HEK293 (cell line): ENCODE measurements around the gene HERC3.

Experiments
- CTCF ChIA-PET: fragments of 350-600 bp; formaldehyde crosslinking; extraction: SDS; loops from one replicate; lab custom pipeline; 2021; ENCODE audit warnings: antibody characterized with exemption; lab: Yijun Ruan, JAX
- POLR2A ChIA-PET: fragments of 300-600 bp; formaldehyde crosslinking; extraction: SDS; loops from one replicate; lab custom pipeline; 2020; ENCODE audit warnings: antibody characterized with exemption, inconsistent platforms; lab: Yijun Ruan, JAX
- H3K27ac ChIP-seq: fragments of 200-500 bp; sonication (Bioruptor generic); 2 replicates; pipeline ENCODE4 v1.5.1; 2014; ENCODE audit warnings: low read depth, low read length, control low read depth, inconsistent platforms; ENCODE audit errors: extremely low read depth
- H3K36me3 ChIP-seq, 2 experiments: fragments of 200-500 bp in 1 of 2; sonication (Bioruptor generic) in 1 of 2; 1 replicate in 1 of 2; 2 replicates in 1 of 2; pipeline ENCODE4 v1.5.1; 2014 to 2017; ENCODE audit warnings: inconsistent platforms in 2 of 2, low read length in 2 of 2; ENCODE audit not compliant: control insufficient read depth in 2 of 2, insufficient read depth in 1 of 2
- H3K4me1 ChIP-seq: fragments of 200-500 bp; sonication (Bioruptor generic); 2 replicates; pipeline ENCODE4 v1.5.1; 2014; ENCODE audit warnings: mild to moderate bottlenecking, low read length, inconsistent platforms; ENCODE audit not compliant: control insufficient read depth, insufficient read depth
- H3K4me3 ChIP-seq: 2 replicates; pipeline ENCODE4 v1.5.1; 2011; ENCODE audit warnings: low read depth, mild to moderate bottlenecking, control low read depth, low read length, moderate library complexity
- H3K9me3 ChIP-seq: fragments of 200-500 bp; sonication (Bioruptor generic); 2 replicates; pipeline ENCODE4 v1.5.1; 2014; ENCODE audit warnings: low read depth, low read length, inconsistent platforms; ENCODE audit not compliant: control insufficient read depth, insufficient read depth
- ATF2 ChIP-seq: fragments of 450-650 bp; formaldehyde crosslinking; IDR thresholded peaks from 2 replicates; pipeline ENCODE4 v1.5.1; 2016; ENCODE audit warnings: missing biosample characterization, missing genetic modification characterization, low read depth
- CTCF ChIP-seq: fragments of 450-650 bp; formaldehyde crosslinking; IDR thresholded peaks from 2 replicates; pipeline ENCODE4 v1.5.1; 2016; ENCODE audit warnings: missing biosample characterization, missing genetic modification characterization
- EGR2 ChIP-seq: fragments of 450-650 bp; formaldehyde crosslinking; IDR thresholded peaks from 2 replicates; pipeline ENCODE4 v1.5.1; 2016; ENCODE audit warnings: low read depth, missing biosample characterization, missing genetic modification characterization
- ELK4 ChIP-seq: IDR thresholded peaks from 2 replicates; pipeline ENCODE4 v1.6.1; 2011; ENCODE audit warnings: mild to moderate bottlenecking, low read depth, low read length, borderline replicate concordance
- GLI4 ChIP-seq: fragments of 450-650 bp; formaldehyde crosslinking; IDR thresholded peaks from 2 replicates; pipeline ENCODE4 v1.5.1; 2016; ENCODE audit warnings: missing biosample characterization, missing genetic modification characterization
- GLIS1 ChIP-seq: fragments of 450-650 bp; formaldehyde crosslinking; IDR thresholded peaks from 2 replicates; pipeline ENCODE4 v1.5.1; 2016; ENCODE audit warnings: missing biosample characterization, missing genetic modification characterization
- HOXD13 ChIP-seq: sonication (generic); formaldehyde crosslinking; IDR thresholded peaks from 2 replicates; pipeline ENCODE4 v1.8.0; 2022; ENCODE audit warnings: missing genetic modification reagents, borderline replicate concordance
- KLF9 ChIP-seq: fragments of 450-650 bp; formaldehyde crosslinking; IDR thresholded peaks from 2 replicates; pipeline ENCODE4 v1.5.1; 2016; ENCODE audit warnings: missing biosample characterization, missing genetic modification characterization, low read depth
- PRDM4 ChIP-seq: fragments of 450-650 bp; formaldehyde crosslinking; IDR thresholded peaks from 2 replicates; pipeline ENCODE4 v1.5.1; 2017; ENCODE audit warnings: missing biosample characterization, missing genetic modification characterization
- ZBTB11 ChIP-seq: fragments of 450-650 bp; formaldehyde crosslinking; conservative IDR thresholded peaks from 2 replicates; pipeline ENCODE4 v1.5.1; 2016; ENCODE audit warnings: low read depth, missing biosample characterization, missing genetic modification characterization
- ZNF112 ChIP-seq: fragments of 450-650 bp; formaldehyde crosslinking; IDR thresholded peaks from 2 replicates; pipeline ENCODE4 v1.5.0; 2017; ENCODE audit warnings: missing biosample characterization, missing genetic modification characterization
- ZNF18 ChIP-seq: fragments of 450-650 bp; formaldehyde crosslinking; IDR thresholded peaks from 2 replicates; pipeline ENCODE4 v1.5.1; 2016; ENCODE audit warnings: missing biosample characterization, missing genetic modification characterization
- ZNF223 ChIP-seq: fragments of 450-650 bp; formaldehyde crosslinking; IDR thresholded peaks from 2 replicates; pipeline ENCODE4 v1.5.1; 2016; ENCODE audit warnings: missing biosample characterization, missing genetic modification characterization
- ZNF544 ChIP-seq: fragments of 450-650 bp; formaldehyde crosslinking; IDR thresholded peaks from 2 replicates; pipeline ENCODE4 v1.5.0; 2017; ENCODE audit warnings: missing biosample characterization, missing genetic modification characterization
- ZNF596 ChIP-seq: fragments of 450-650 bp; IDR thresholded peaks from 2 replicates; pipeline ENCODE4 v1.5.0; 2018; ENCODE audit warnings: missing biosample characterization, mild to moderate bottlenecking, missing genetic modification characterization, moderate library complexity
- ZNF639 ChIP-seq: fragments of 450-650 bp; formaldehyde crosslinking; IDR thresholded peaks from 2 replicates; pipeline ENCODE4 v1.5.1; 2016; ENCODE audit warnings: missing biosample characterization, missing genetic modification characterization
- ZNF664 ChIP-seq: fragments of 450-650 bp; formaldehyde crosslinking; IDR thresholded peaks from 2 replicates; pipeline ENCODE4 v1.5.1; 2016; ENCODE audit warnings: missing biosample characterization, missing genetic modification characterization
- ZNF777 ChIP-seq: fragments of 450-650 bp; formaldehyde crosslinking; IDR thresholded peaks from 2 replicates; pipeline ENCODE4 v1.5.1; 2017; ENCODE audit warnings: missing biosample characterization, missing genetic modification characterization, borderline replicate concordance
- ZSCAN16 ChIP-seq: fragments of 450-650 bp; formaldehyde crosslinking; IDR thresholded peaks from 2 replicates; pipeline ENCODE4 v1.5.1; 2016; ENCODE audit warnings: missing biosample characterization, missing genetic modification characterization
- ZSCAN5A ChIP-seq: fragments of 450-650 bp; formaldehyde crosslinking; IDR thresholded peaks from 2 replicates; pipeline ENCODE4 v1.5.1; 2016; ENCODE audit warnings: missing biosample characterization, missing genetic modification characterization

The HERC3 gene

GRCh38 chr4:88755454-88755853 is 163.2 kb downstream of the HERC3 start:
- ChIA-PET CTCF (no interaction called here), POLR2A (no interaction called here)
- Histone ChIP-seq H3K4me1 (no peaks in the 10 kb centered on the region; the same call in 1 of the 2 replicates), H3K4me3 (no peak overlapping the region), H3K27ac (no peak overlapping the region), H3K9me3 (no peaks in the 10 kb centered on the region), H3K36me3 (peaks cover 0 to 4% of the 10 kb centered on the region in 2 experiments; a peak in 1 of 3 replicates)
- TF ChIP-seq KLF9 (tag by site-specific recombination) (no peak), ZNF223 (tag by site-specific recombination) (no peak), ZNF544 (tag by site-specific recombination) (no peak), ZSCAN16 (tag by site-specific recombination) (no peak)

GRCh38 chr4:88756149-88756548 is 163.9 kb downstream of the HERC3 start:
- ChIA-PET CTCF (no interaction called here), POLR2A (no interaction called here)
- Histone ChIP-seq H3K4me3 (no peak overlapping the region), H3K27ac (no peak overlapping the region), H3K36me3 (no peaks in the 10 kb centered on the region), H3K9me3 (no peaks in the 10 kb centered on the region), H3K4me1 (no peaks in the 10 kb centered on the region; the same call in 1 of the 2 replicates)
- no peak for TF ChIP-seq GLI4
- TF ChIP-seq ZBTB11, result no peak
- TF ChIP-seq ZNF664 (tag by site-specific recombination), result no peak
- TF ChIP-seq ZNF18, result no peak
- TF ChIP-seq EGR2 (tag by site-specific recombination), result no peak
- no peak for TF ChIP-seq HOXD13 (CRISPR knock-in tag)
- TF ChIP-seq ELK4, result no peak
- TF ChIP-seq ZNF639, result no peak
- TF ChIP-seq ZSCAN5A (tag by site-specific recombination), result no peak
- TF ChIP-seq PRDM4 (tag by site-specific recombination), result no peak
- TF ChIP-seq ZNF777 (tag by site-specific recombination), result no peak
- TF ChIP-seq ATF2 (tag by site-specific recombination), result no peak
- no peak for TF ChIP-seq CTCF (tag by site-specific recombination)
- no peak for TF ChIP-seq GLIS1 (tag by site-specific recombination)
- no peak for TF ChIP-seq ZNF596 (tag by site-specific recombination)
- no peak for TF ChIP-seq ZNF223 (tag by site-specific recombination)
- no peak for TF ChIP-seq ZNF112 (tag by site-specific recombination)
